Measurements from ENCODE around the gene TFF3. TPM values are rescaled to one million over a fixed set of nuclear protein-coding genes. Genes with fewer than 3 reads are reported as not detected.

TFF3 gene
- total and polyA plus RNA-seq, 10 of the 15 experiments (the other 5 are each of a cell fraction or from before 2014, with no cell fraction given): not detected

DNA sequence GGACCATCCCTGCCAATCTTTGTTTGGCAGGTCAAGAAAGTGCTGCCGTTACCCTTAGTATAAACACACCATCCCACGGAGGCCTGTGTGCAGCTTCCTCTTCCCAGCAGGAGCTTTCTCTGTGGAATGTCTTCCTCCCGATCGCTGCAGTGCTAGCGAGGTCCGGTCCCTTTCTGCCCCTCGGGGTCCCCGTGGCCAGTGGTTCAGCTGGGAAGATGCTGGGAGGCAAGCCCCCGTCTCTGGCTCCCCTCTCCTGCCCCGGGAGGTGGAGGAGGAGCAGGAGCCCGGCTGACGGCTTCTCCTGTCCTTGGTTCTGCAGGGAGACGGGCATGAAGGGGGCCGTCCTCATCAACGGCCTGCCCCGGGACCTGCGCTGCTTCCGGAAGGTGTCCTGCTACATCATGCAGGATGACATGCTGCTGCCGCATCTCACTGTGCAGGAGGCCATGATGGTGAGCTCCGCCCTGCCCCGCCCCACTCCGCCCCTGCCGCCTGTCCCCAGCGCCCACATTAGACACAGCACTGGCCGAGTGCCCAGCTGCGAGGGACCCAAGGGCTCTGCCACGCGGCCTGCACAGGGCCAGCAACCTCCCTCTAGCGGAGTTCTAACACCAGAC, 42.1 kb downstream of the TFF3 start:
- no peaks in the 10 kb centered on the region for H3K4me1 ChIP-seq (ENCODE audit: control insufficient read depth, insufficient read depth, low read length)
- ChIA-PET RAD21 (ENCODE audit: unreplicated experiment) (interaction anchor here (1.1 to 3.5 kb wide), 2 partner anchors 12 to 14 kb away, joined by 3 to 13 read pairs; no protein-coding TSS in a partner anchor), CTCF (interaction anchor here (1.1 to 5.6 kb wide), 2 partner anchors 12 to 14 kb away, joined by 3 to 45 read pairs; no protein-coding TSS in a partner anchor), SMC1A (ENCODE audit: uncharacterized antibody, unreplicated experiment) (interaction anchor here (1.7 kb wide), 1 partner anchor 13 kb away, joined by 7 read pairs; no protein-coding TSS in a partner anchor), POLR2A (no interaction called here)
- H3K9me3 ChIP-seq (replicated peaks; ENCODE audit: control insufficient read depth, insufficient read depth, low read length): no peaks in the 10 kb centered on the region
- no peaks in the 10 kb centered on the region for H3K79me2 ChIP-seq (ENCODE audit: control insufficient read depth, insufficient read depth, low read length)
- TF ChIP-seq HCFC1 (IDR thresholded peaks at IDR 0.05; ENCODE audit: low read length): no peak
- TF ChIP-seq, protein P1, sequence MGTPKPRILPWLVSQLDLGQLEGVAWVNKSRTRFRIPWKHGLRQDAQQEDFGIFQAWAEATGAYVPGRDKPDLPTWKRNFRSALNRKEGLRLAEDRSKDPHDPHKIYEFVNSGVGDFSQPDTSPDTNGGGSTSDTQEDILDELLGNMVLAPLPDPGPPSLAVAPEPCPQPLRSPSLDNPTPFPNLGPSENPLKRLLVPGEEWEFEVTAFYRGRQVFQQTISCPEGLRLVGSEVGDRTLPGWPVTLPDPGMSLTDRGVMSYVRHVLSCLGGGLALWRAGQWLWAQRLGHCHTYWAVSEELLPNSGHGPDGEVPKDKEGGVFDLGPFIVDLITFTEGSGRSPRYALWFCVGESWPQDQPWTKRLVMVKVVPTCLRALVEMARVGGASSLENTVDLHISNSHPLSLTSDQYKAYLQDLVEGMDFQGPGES (IDR thresholded peaks at IDR 0.05): no peak
- no peak for TF ChIP-seq ASH2L (IDR thresholded peaks at IDR 0.05; ENCODE audit: borderline replicate concordance, low read depth)
- no peak for TF ChIP-seq PAX8 (IDR thresholded peaks at IDR 0.05)
- no peak for TF ChIP-seq JUNB (IDR thresholded peaks at IDR 0.05)
- TF ChIP-seq HDGF (IDR thresholded peaks at IDR 0.05): no peak
- no peak for TF ChIP-seq USF2 (IDR thresholded peaks at IDR 0.05; ENCODE audit: borderline replicate concordance, low read depth, low read length)
- TF ChIP-seq CBFB (IDR thresholded peaks at IDR 0.05; ENCODE audit: low read depth): no peak
- TF ChIP-seq HDAC2 (IDR thresholded peaks at IDR 0.05): no peak
- no peak for TF ChIP-seq MEF2B (IDR thresholded peaks at IDR 0.05; ENCODE audit: partially characterized antibody, poor library complexity, severe bottlenecking)
- no peak for TF ChIP-seq SREBF1 (IDR thresholded peaks at IDR 0.05; ENCODE audit: low read length)
- no peak for TF ChIP-seq KAT2A (conservative IDR thresholded peaks at IDR 0.05; ENCODE audit: control insufficient read depth, low read depth, low read length)
- TF ChIP-seq, protein P2, sequence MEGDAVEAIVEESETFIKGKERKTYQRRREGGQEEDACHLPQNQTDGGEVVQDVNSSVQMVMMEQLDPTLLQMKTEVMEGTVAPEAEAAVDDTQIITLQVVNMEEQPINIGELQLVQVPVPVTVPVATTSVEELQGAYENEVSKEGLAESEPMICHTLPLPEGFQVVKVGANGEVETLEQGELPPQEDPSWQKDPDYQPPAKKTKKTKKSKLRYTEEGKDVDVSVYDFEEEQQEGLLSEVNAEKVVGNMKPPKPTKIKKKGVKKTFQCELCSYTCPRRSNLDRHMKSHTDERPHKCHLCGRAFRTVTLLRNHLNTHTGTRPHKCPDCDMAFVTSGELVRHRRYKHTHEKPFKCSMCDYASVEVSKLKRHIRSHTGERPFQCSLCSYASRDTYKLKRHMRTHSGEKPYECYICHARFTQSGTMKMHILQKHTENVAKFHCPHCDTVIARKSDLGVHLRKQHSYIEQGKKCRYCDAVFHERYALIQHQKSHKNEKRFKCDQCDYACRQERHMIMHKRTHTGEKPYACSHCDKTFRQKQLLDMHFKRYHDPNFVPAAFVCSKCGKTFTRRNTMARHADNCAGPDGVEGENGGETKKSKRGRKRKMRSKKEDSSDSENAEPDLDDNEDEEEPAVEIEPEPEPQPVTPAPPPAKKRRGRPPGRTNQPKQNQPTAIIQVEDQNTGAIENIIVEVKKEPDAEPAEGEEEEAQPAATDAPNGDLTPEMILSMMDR (IDR thresholded peaks at IDR 0.05 in 2 of 3, conservative IDR thresholded peaks at IDR 0.05 in 1 of 3; ENCODE audit: control insufficient read depth in 2 of 3, extremely low read depth in 1 of 3, insufficient read depth in 1 of 3, low read depth in 3 of 3, low read length in 3 of 3): no peak
- in situ Hi-C loops (cut with MboI): no loop called here
- H3K36me3 ChIP-seq (ENCODE audit: control insufficient read depth in 2 of 2, insufficient read depth in 2 of 2, low read length in 1 of 2): no peaks in the 10 kb centered on the region
- ATAC-seq (no peak), FAIRE-seq (no peak), DNase-seq (ENCODE audit: low read depth, low spot score) (no peak)
- no peaks in the 10 kb centered on the region for H3K27me3 ChIP-seq (replicated peaks in 1 of 2; ENCODE audit: control insufficient read depth in 2 of 2, insufficient read depth in 2 of 2, low read length in 1 of 2)
- intact Hi-C loops (cut with micrococcal nuclease; ENCODE audit: unreplicated experiment): no loop called here
- H2AFZ ChIP-seq (ENCODE audit: control insufficient read depth, low read depth, low read length): no peak overlapping the region
- H3K9ac ChIP-seq (ENCODE audit: control insufficient read depth, insufficient read depth, low read length): no peak overlapping the region
- no peak overlapping the region for H3K27ac ChIP-seq (ENCODE audit: control insufficient read depth, insufficient read depth)
- no peaks in the 10 kb centered on the region for H4K20me1 ChIP-seq (ENCODE audit: control insufficient read depth, insufficient read depth)
- BruUV-seq (replicated peaks): no TSS peak
- H3K4me2 ChIP-seq (ENCODE audit: control insufficient read depth, insufficient read depth): no peak overlapping the region
- 64% methylated on average over 22 of the region's 29 CpGs for WGBS (ENCODE audit: insufficient coverage, insufficient replicate concordance, low lambda C conversion rate, missing lambda C conversion rate)
- no peak overlapping the region for H3K4me3 ChIP-seq

Data from GM12878 (cell line).